ENCODE data around the gene SSC5D.

Gene SSC5D

GRCh38 chr19:55441692-55442321 lies 46.4 kb upstream of the SSC5D start:
- no peak for TF ChIP-seq POLR2AphosphoS5 (IDR thresholded peaks at IDR 0.05; ENCODE audit: low read depth, low read length)

- no peak for TF ChIP-seq FOXP2 (optimal IDR thresholded peaks at IDR 0.05; ENCODE audit: borderline replicate concordance, extremely low read depth, extremely low read length, insufficient read depth)
Observed at GRCh38 chr19:55442372-55442961, 45.8 kb upstream of the SSC5D start.

- TF ChIP-seq REST (IDR thresholded peaks at IDR 0.05; ENCODE audit: insufficient read depth in 1 of 2, low read depth in 2 of 2, low read length in 2 of 2) (no peak), SIN3A (IDR thresholded peaks at IDR 0.05; ENCODE audit: borderline replicate concordance, insufficient read depth, low read length) (no peak), POLR2AphosphoS5 (IDR thresholded peaks at IDR 0.05; ENCODE audit: low read depth, low read length) (no peak), TAF1 (IDR thresholded peaks at IDR 0.05; ENCODE audit: borderline replicate concordance, insufficient read depth, low read length) (no peak), FOXP2 (optimal IDR thresholded peaks at IDR 0.05; ENCODE audit: borderline replicate concordance, extremely low read depth, extremely low read length, insufficient read depth) (no peak)
Observed at GRCh38 chr19:55443045-55443823, 45.0 kb upstream of the SSC5D start, which contains the start of gene SHISA7. Gene SHISA7, minus strand, starts transcription at chr19:55443300. Its CDS starts 437 bp downstream, at chr19:55442863.

GRCh38 chr19:55443824-55444480 lies 44.3 kb upstream of the SSC5D start:
- TF ChIP-seq REST (IDR thresholded peaks at IDR 0.05; ENCODE audit: insufficient read depth in 1 of 2, low read depth in 2 of 2, low read length in 2 of 2) (no peak), SIN3A (IDR thresholded peaks at IDR 0.05; ENCODE audit: borderline replicate concordance, insufficient read depth, low read length) (no peak), FOXP2 (optimal IDR thresholded peaks at IDR 0.05; ENCODE audit: borderline replicate concordance, extremely low read depth, extremely low read length, insufficient read depth) (no peak), POLR2AphosphoS5 (IDR thresholded peaks at IDR 0.05; ENCODE audit: low read depth, low read length) (no peak), TAF1 (IDR thresholded peaks at IDR 0.05; ENCODE audit: borderline replicate concordance, insufficient read depth, low read length) (no peak)

- TF ChIP-seq REST (IDR thresholded peaks at IDR 0.05; ENCODE audit: insufficient read depth in 1 of 2, low read depth in 2 of 2, low read length in 2 of 2) (no peak), TAF1 (IDR thresholded peaks at IDR 0.05; ENCODE audit: borderline replicate concordance, insufficient read depth, low read length) (no peak), FOXP2 (optimal IDR thresholded peaks at IDR 0.05; ENCODE audit: borderline replicate concordance, extremely low read depth, extremely low read length, insufficient read depth) (no peak), POLR2AphosphoS5 (IDR thresholded peaks at IDR 0.05; ENCODE audit: low read depth, low read length) (no peak), SIN3A (IDR thresholded peaks at IDR 0.05; ENCODE audit: borderline replicate concordance, insufficient read depth, low read length) (no peak)
Observed at GRCh38 chr19:55444646-55445045, 43.6 kb upstream of the SSC5D start.

Data from PFSK-1 (cell line).